Measurements from ENCODE around the gene NKPD1.

NKPD1 gene

DNA sequence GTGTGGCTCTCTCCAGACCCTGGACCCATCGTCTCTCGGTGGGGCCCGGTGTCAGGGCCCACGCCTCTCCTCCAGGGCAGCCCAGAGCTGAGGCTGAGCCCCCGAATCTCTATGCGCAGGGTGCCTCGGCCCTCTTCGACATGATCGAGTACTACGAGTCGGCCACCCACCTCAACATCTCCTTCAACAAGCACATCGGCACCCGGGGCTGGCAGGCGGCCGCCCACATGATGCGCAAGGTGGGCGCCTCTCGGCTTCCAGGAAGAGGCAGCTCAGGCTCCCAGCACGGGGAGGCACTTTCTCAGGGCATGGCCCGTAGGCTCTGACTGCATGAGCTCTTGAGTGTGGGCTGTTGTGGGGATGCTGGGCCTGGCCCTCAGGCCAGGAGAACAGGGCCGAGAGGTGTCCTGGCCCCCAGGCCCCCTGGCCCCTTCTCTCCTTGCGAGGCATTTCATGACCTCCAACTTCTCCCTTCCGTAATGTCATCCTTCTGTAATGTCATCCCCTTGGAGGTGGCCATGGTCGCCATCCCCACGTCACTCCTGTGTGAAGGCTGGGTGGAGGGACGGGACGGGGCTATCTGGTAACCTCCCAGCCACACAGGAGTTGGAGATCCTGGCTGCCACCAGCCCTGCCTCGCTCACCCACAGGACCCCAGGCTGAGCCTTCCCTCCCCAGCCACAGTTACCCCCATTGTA lies 19.4 kb downstream of the NKPD1 start:
- Mint-ChIP-seq H3K9me3 (ENCODE audit: low read depth) (no peaks in the 10 kb centered on the region), H3K4me1 (ENCODE audit: low read depth) (peaks cover 1% of the 10 kb centered on the region), H3K36me3 (peaks cover 2% of the 10 kb centered on the region), H3K27ac (no peak overlapping the region), H3K27me3 (no peaks in the 10 kb centered on the region), H3K4me3 (no peak overlapping the region)

DNA sequence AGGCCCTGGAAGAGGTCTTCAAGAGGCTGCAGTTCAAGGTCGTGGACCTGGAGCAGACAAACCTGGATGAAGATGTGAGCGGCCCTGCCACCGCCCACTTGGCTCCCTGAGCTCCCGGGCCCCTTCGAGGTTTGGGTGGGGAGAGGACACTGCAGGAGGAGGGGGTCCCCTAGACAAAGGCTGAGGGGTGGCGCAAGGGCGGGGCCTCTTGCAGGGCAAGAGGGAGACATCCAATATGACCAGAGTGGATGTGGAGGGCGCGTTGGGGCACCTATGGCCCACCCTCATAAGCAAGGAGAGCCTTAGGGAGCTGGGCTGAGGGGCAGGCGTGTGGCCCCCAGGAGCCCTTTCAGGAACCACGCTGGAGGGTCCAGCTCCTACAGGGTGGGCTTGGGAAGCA lies 20.2 kb downstream of the NKPD1 start:
- peaks cover 1% of the 10 kb centered on the region for H3K4me1 Mint-ChIP-seq (ENCODE audit: low read depth)
- H3K4me3 Mint-ChIP-seq, result no peak overlapping the region
- H3K9me3 Mint-ChIP-seq (ENCODE audit: low read depth), result no peaks in the 10 kb centered on the region
- H3K27ac Mint-ChIP-seq, result no peak overlapping the region
- peaks cover 2% of the 10 kb centered on the region for H3K36me3 Mint-ChIP-seq
- no peaks in the 10 kb centered on the region for H3K27me3 Mint-ChIP-seq

DNA sequence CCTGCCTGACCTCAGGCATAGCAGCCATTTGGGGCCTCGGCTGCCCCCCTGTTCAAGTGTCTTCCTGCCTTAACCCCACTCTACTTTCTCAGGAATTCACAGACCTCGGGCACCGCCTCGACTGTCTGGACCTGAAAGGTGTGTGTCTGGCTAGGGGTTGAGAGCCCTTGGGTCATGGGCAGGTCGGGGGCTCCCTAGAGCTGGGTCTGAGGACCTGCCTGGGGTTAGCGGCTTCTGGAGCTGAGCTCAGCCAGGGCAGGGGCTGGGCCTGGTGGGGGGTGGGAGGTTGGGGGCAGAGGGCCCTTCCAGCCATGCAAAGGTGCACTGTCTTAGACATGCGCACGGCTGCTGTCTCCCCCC lies 20.7 kb downstream of the NKPD1 start:
- H3K4me3 Mint-ChIP-seq, result no peak overlapping the region
- H3K4me1 Mint-ChIP-seq (ENCODE audit: low read depth), result peaks cover 1% of the 10 kb centered on the region
- H3K27ac Mint-ChIP-seq, result no peak overlapping the region
- H3K36me3 Mint-ChIP-seq, result peaks cover 2% of the 10 kb centered on the region
- no peaks in the 10 kb centered on the region for H3K9me3 Mint-ChIP-seq (ENCODE audit: low read depth)
- H3K27me3 Mint-ChIP-seq, result no peaks in the 10 kb centered on the region

DNA sequence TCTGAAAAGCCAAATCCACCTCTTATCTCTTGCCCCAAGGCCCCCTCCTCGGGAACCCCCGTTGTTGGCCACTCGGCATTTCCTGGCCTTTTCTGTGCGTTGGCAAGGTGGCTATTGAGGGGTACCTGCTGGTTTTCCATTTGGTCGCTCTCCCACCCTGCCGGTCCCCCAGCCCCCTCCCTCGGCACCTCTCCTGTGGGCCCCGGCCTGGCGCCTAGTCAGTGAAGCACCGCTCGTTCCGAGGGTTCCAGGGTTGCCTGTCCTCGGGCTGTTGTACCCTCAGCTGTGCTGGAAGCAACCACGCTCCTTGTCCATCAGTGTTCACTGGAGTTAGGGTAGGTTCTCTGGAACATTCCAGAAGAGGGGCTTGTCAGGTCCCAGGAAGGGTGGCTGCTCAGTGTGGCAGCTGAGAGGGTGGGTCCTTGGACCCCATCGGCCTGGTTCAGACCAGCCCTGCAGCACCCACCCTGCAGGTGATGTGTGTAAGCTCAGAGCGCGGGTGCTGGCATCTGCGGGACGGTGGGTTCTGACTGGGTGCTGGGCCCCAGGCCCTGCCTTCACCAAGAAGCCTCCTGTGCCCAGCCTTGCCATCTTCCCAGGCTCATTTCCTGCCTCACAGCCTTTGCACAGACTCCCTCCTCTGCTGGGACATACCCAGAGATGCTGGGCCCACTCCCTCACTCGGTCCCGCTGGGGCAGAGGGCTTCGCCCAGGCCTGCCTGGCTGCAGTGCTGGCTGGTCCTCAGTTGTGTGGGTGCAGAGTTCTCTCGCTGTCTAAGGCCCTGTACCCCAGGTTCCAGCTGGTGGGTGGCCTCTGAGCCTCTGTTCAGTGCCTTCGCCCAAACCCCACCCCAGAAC lies 21.3 kb downstream of the NKPD1 start:
- Mint-ChIP-seq H3K27ac (no peak overlapping the region), H3K9me3 (ENCODE audit: low read depth) (no peaks in the 10 kb centered on the region), H3K4me1 (ENCODE audit: low read depth) (peaks cover 1% of the 10 kb centered on the region), H3K4me3 (no peak overlapping the region), H3K27me3 (no peaks in the 10 kb centered on the region), H3K36me3 (peaks cover 2% of the 10 kb centered on the region)

DNA sequence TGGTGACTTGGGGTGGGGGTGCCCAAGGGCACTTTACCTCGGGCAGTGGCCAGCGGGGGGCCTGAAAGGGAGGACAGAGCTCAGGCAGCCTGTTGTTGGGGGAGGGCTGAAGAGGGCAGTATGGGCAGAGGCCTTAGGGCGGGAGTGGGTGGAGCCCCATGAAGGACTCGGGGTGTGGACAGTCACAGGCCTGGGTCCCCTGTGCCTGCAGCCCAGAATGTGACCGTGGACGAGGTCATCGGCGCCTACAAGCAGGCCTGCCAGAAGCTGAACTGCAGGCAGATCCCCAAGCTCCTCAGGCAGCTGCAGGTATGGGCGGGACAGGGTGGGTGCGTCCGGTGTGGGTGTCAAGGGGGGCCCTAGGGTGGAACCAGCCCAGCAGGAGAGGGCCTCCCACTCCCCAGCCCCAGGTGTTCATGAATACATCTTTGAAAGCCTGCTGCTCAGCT lies 22.5 kb downstream of the NKPD1 start:
- H3K4me1 Mint-ChIP-seq (ENCODE audit: low read depth), result peaks cover 1% of the 10 kb centered on the region
- H3K27me3 Mint-ChIP-seq, result no peaks in the 10 kb centered on the region

DNA sequence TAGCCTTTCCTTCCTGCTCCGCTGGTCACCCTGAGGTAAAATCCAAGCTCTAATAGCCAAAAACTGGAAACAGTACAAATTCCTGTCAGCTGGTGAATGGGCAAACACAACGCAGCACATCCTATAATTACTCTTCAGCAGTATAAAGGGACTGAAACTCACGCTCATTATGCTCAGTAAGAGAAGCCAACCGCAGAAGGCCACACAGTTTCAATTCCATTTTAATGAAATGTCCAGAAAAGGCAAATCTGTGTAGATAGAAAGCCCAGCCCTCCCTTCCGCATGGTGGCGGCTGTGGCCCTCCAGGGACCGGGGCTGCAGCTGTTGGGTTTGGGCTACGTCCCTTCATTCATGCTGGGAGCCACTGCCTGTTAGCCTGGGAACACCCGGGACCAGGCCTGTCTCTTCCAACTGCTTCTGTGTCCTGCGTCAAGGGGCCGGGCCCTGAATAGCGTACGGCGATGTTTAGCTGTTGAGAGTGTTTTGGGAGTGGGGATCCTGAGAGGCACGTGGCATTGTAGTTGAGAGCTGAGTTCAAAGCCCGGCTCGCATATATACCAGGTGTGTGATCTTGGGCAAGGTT lies 23.5 kb downstream of the NKPD1 start:
- Mint-ChIP-seq H3K27ac (no peak overlapping the region), H3K4me1 (ENCODE audit: low read depth) (peaks cover 1% of the 10 kb centered on the region), H3K36me3 (no peaks in the 10 kb centered on the region), H3K27me3 (no peaks in the 10 kb centered on the region), H3K4me3 (no peak overlapping the region), H3K9me3 (ENCODE audit: low read depth) (no peaks in the 10 kb centered on the region)

More for the DNA sequence above, 22.5 kb downstream of the NKPD1 start:
- H3K27ac Mint-ChIP-seq, result no peak overlapping the region
- peaks cover 2% of the 10 kb centered on the region for H3K36me3 Mint-ChIP-seq
- no peak overlapping the region for H3K4me3 Mint-ChIP-seq
- H3K9me3 Mint-ChIP-seq (ENCODE audit: low read depth), result no peaks in the 10 kb centered on the region

DNA sequence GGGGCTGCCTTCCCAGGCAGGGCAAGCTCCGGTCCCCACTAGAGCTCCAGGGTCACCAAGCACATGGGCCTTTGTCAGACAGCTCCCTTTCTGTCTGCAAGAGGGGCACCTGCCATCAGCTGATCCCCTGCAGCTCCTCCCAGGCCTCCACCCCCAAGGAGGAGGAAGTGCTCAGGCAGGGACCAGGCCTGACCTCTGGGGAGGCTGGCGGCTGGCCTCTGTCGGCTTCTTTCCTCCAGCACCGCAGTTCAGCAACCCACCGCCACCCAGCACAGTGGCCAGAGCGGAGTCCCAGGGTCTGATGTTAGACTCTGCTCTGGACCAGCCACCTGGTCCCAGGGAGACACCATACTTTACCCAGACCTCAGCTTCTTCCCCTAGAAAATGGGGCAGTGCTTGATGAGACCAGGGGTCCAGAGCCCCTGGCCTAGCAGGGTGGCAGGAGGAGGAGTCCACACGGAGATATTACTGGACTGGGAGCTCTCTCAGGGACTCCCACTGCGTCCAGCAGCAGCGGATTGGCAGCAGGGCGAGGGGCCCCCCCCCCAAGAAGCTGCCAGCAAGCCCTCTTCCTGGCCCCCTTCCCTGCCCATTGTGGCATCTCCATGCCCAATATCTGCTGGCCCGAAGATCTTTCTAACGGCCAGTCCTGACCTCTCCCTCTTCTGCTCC lies 24.1 kb downstream of the NKPD1 start:
- Mint-ChIP-seq H3K9me3 (ENCODE audit: low read depth) (no peaks in the 10 kb centered on the region), H3K4me3 (no peak overlapping the region), H3K4me1 (ENCODE audit: low read depth) (peaks cover 1% of the 10 kb centered on the region), H3K27ac (no peak overlapping the region), H3K36me3 (no peaks in the 10 kb centered on the region), H3K27me3 (no peaks in the 10 kb centered on the region)

DNA sequence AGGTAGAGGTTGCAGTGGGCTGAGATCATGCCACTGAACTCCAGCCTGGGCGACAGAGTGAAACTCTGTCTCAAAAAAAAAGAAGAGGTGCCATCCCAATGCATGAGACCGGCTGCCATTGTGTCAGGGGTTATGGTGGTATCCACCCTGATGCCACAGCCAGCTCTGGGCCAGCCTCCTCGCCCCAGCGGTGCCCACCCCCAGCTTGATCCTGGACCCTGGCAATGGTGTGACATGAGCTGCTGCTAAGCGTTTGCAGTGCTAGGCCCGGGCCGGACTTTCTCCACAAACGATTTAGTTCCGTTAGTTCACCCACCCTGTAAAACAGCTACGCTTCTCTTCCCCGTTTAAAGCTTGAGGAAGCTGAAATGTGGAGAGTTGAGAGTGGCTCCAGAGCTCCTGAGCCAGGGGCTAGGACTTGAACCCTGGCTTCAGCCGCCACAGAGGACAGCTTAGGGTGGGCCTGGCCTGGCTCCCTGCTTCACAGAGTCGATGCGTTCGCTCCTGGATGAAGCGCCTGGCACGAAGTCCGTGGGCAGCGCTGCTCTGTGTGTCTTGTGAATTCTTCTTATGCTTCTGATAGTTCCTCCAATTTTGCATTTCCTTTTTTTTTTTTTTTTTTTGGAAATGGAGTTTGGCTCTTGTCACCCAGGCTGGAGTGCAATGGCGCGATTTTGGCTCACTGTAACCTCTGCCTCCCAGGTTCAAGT lies 25.5 kb downstream of the NKPD1 start:
- H3K9me3 Mint-ChIP-seq (ENCODE audit: low read depth), result no peaks in the 10 kb centered on the region
- H3K36me3 Mint-ChIP-seq, result no peaks in the 10 kb centered on the region
- H3K27ac Mint-ChIP-seq, result no peak overlapping the region
- H3K27me3 Mint-ChIP-seq, result no peaks in the 10 kb centered on the region
- H3K4me3 Mint-ChIP-seq, result no peak overlapping the region
- H3K4me1 Mint-ChIP-seq (ENCODE audit: low read depth), result peaks cover 1% of the 10 kb centered on the region

DNA sequence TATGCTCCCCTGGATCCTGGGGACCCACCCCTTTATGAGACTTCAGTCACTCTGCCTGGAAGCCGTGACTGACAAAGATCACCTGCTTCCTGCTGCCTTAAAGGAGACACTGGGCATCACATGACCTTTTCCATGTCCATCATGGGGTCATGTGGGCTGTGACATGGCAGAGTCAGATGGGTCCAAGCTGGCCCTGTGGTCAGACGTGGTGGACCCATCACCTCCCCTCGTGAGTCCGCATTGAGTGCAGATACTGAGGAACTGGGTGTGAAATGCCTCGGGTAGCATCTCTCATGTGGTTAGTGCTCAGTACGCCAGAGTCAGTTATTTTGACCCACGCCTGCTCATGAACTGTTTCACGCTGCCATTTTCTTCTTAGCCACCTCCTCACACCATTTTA lies 27.1 kb downstream of the NKPD1 start:
- Mint-ChIP-seq H3K36me3 (no peaks in the 10 kb centered on the region), H3K27ac (no peak overlapping the region), H3K27me3 (no peaks in the 10 kb centered on the region), H3K4me1 (ENCODE audit: low read depth) (peaks cover 1% of the 10 kb centered on the region), H3K9me3 (ENCODE audit: low read depth) (no peaks in the 10 kb centered on the region), H3K4me3 (no peak overlapping the region)

DNA sequence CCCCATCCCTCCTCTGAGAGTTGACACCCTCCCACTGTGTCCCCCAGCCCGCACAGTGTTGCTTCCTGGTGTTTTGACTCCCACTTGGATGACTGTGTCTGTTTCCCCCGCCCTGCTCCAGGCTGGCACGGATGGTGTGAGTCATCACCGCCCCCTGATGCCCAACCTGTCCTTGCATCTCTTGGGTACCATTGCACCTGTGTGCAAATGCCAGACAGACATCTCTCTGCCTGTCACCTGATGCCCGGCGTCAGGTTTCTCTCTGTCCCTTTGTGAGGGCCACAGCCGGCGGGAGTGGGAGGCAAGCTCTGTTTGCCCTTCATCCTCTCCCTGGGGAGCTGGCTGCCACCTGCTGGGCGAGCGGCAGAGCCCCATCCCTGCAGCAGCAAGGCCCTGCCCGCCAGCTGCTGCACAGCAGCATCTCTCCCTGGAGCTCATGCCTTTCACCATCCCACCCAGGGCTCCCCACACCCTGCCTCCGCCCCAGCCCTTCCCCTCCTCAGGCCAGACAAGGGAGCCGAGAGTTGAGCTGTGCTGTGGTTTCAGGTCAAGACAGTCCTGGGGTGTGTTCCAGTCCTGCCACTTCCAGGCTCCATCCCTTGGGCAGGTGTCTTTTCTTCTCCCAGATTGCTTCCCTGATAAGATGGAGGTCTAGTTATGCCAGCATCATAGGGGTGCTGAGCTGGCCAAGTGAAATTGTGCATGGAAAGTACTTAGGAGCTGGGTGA lies 29.7 kb downstream of the NKPD1 start:
- Mint-ChIP-seq H3K36me3 (no peaks in the 10 kb centered on the region), H3K4me1 (ENCODE audit: low read depth) (peaks cover 1% of the 10 kb centered on the region), H3K27me3 (no peaks in the 10 kb centered on the region), H3K9me3 (ENCODE audit: low read depth) (no peaks in the 10 kb centered on the region), H3K4me3 (no peak overlapping the region), H3K27ac (no peak overlapping the region)

DNA sequence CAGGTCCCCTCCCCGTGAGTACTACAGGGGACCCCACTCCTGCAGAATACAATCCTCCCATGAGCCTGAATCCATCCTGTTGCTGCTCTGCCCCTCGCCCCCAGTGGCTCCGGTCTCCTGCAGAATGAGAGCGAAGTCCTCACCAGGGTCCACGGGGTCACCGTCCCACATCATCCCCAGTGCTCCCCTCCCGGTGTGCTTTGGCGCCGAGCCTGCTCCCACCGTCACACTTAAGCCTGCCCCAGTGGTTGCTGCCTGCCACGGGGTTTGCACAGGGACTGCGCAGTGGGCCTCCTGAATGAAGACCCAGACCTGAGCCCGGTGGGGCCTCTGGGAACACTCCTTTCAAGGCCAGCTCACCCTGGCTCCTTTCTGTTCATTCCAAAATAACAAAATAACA lies 30.5 kb downstream of the NKPD1 start:
- H3K9me3 Mint-ChIP-seq (ENCODE audit: low read depth), result no peaks in the 10 kb centered on the region
- no peak overlapping the region for H3K4me3 Mint-ChIP-seq
- no peak overlapping the region for H3K27ac Mint-ChIP-seq
- no peaks in the 10 kb centered on the region for H3K36me3 Mint-ChIP-seq
- peaks cover 4% of the 10 kb centered on the region for H3K4me1 Mint-ChIP-seq (ENCODE audit: low read depth)
- H3K27me3 Mint-ChIP-seq, result no peaks in the 10 kb centered on the region

DNA sequence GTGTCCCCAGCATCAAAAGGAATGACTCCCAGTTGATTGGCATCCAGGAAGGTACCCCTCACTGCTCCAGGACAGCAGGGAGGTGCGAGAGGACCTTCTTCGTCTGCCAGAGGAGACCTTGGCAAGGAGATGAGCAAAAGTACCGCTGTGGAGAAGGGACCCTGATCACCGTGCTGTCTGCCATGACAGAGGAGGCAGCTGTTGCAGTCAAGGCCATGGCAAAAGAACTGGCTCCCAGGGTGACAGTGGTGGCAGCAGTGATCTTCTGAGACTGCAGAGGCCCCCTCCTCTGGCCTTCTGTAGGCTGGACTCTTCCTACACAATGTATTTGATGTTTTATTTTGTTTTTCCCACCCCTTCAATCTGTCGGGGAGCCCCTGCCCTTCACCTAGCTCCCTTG lies 32.0 kb downstream of the NKPD1 start:
- Mint-ChIP-seq H3K9me3 (ENCODE audit: low read depth) (no peaks in the 10 kb centered on the region), H3K36me3 (no peaks in the 10 kb centered on the region), H3K4me1 (ENCODE audit: low read depth) (peaks cover 6% of the 10 kb centered on the region), H3K27ac (no peak overlapping the region), H3K4me3 (no peak overlapping the region), H3K27me3 (no peaks in the 10 kb centered on the region)

DNA sequence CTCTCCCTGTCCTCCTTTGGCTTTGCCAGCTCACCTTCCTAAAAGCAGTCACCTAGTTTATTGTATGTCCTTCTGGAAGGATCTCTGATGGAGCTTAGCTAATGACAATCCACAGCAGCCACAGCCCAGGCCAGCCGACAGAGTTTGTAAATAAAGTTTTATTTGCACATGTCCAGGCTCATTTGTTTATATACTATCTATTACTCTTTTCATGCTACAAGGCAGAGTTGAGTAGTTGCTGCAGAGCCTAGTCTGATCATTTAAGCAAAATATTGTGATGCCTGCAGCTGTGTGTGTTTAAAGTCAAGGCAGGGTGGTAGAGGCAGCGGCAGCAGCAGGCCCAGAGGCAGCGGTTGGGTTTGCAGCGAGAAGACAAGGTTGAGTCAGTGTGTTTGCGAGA lies 32.6 kb downstream of the NKPD1 start:
- Mint-ChIP-seq H3K27ac (no peak overlapping the region), H3K27me3 (no peaks in the 10 kb centered on the region), H3K4me3 (no peak overlapping the region), H3K4me1 (ENCODE audit: low read depth) (peaks cover 8% of the 10 kb centered on the region), H3K36me3 (no peaks in the 10 kb centered on the region), H3K9me3 (ENCODE audit: low read depth) (no peaks in the 10 kb centered on the region)

DNA sequence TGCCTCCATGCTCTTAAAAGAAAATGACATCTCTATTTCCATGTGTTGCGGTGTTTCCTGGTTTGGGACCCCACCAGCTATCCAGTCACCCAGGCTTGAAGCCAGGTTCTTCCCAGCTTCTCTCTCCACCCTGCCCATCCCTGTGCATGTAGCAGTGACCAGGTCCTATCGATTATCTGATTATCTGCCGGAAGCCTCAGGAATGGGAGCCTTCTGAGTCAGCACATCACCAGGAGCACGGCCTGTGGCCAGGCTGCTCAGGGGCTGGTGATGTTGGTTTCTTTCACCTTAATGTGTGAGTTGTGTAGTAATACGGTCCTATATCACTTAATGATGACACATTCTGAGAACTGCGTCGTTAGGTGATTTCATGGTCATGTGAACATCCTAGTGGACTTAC lies 34.1 kb downstream of the NKPD1 start:
- Mint-ChIP-seq H3K4me3 (no peak overlapping the region), H3K9me3 (ENCODE audit: low read depth) (no peaks in the 10 kb centered on the region), H3K4me1 (ENCODE audit: low read depth) (peaks cover 14% of the 10 kb centered on the region), H3K27ac (no peak overlapping the region), H3K27me3 (no peaks in the 10 kb centered on the region), H3K36me3 (no peaks in the 10 kb centered on the region)

Measured in activated naive CD8-positive, alpha-beta T cell (primary cell).